ENCODE results near the gene MYL6.

DNA sequence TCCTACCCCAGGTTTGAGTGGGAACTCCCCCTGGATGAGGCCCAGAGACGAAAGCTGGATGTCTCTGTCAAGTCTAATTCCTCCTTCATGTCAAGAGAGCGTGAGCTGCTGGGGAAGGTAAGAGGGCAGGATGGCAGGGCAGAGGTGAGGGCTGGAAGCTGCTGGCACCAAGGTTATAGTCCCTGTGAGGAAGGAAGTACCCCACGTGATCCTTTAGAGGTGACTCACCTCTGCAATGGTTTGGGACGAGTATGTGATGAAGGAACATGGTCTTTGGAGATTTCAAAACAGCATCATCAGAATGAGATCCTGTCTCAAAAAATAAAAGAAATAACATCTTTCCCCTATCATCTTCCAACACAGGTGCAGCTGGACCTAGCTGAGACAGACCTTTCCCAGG, 14.9 kb upstream of the MYL6 start:
- TF ChIP-seq, protein P1, sequence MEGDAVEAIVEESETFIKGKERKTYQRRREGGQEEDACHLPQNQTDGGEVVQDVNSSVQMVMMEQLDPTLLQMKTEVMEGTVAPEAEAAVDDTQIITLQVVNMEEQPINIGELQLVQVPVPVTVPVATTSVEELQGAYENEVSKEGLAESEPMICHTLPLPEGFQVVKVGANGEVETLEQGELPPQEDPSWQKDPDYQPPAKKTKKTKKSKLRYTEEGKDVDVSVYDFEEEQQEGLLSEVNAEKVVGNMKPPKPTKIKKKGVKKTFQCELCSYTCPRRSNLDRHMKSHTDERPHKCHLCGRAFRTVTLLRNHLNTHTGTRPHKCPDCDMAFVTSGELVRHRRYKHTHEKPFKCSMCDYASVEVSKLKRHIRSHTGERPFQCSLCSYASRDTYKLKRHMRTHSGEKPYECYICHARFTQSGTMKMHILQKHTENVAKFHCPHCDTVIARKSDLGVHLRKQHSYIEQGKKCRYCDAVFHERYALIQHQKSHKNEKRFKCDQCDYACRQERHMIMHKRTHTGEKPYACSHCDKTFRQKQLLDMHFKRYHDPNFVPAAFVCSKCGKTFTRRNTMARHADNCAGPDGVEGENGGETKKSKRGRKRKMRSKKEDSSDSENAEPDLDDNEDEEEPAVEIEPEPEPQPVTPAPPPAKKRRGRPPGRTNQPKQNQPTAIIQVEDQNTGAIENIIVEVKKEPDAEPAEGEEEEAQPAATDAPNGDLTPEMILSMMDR (IDR thresholded peaks at IDR 0.05) = no peak
- TF ChIP-seq ZNF423 (CRISPR knock-in tag; IDR thresholded peaks at IDR 0.05) (no peak), JUN (CRISPR knock-in tag; IDR thresholded peaks at IDR 0.05) (no peak), SP1 (CRISPR knock-in tag; conservative IDR thresholded peaks at IDR 0.05) (no peak)
